ENCODE results near the gene ZNF438. TPM values are rescaled to one million over a fixed set of nuclear protein-coding genes. Genes with fewer than 3 reads are reported as not detected.
"Not testable (repeated sequence)": the region's sequence is repeated elsewhere in the genome, so short reads cannot be mapped to it uniquely, and the experiment has no call there.

The ZNF438 gene
- total RNA-seq, 3 donors from 2014 or later: 4.7 to 12.3 (median 5.0) TPM

- DNase-seq: no peak
- ATAC-seq: no peak
- no peak overlapping the region for H3K4me3 ChIP-seq
- no peaks in the 10 kb centered on the region for H3K9me3 ChIP-seq
- H3K36me3 ChIP-seq (ENCODE audit: low read depth): no peaks in the 10 kb centered on the region
- H3K4me1 ChIP-seq (ENCODE audit: low read depth): no peaks in the 10 kb centered on the region
- intact Hi-C loops (cut with DNase I, micrococcal nuclease): no loop called here
- TF ChIP-seq CTCF (IDR thresholded peaks at IDR 0.05): no peak
Observed at GRCh38 chr10:30798646-30799185, 232.9 kb downstream of the ZNF438 start.

- not testable (repeated sequence) for H3K36me3 ChIP-seq (ENCODE audit: low read depth)
Observed at GRCh38 chr10:30795024-30795423, 236.6 kb downstream of the ZNF438 start.

More at GRCh38 chr10:30795024-30795423, 236.6 kb downstream of the ZNF438 start:
- H3K4me1 ChIP-seq (ENCODE audit: low read depth); ATAC-seq; H3K4me3 ChIP-seq; DNase-seq; H3K9me3 ChIP-seq; intact Hi-C loops (cut with DNase I, micrococcal nuclease): not testable (repeated sequence)
